Right ventricle myocardium superior (tissue), 1 donor: ENCODE data around the gene PRKACB. TPM values are rescaled to one million over a fixed set of nuclear protein-coding genes. Genes with fewer than 3 reads are reported as not detected.
"Not testable (repeated sequence)": the region's sequence is repeated elsewhere in the genome, so short reads cannot be mapped to it uniquely, and the experiment has no call there.

ENCODE experiments used
- ATAC-seq: fragments of 200-7000 bp; cut with Tn5 transposase; one replicate; pipeline ENCODE4 v1.9.1; 2020; ENCODE audit warnings: mild to moderate bottlenecking; ENCODE audit not compliant: poor library complexity
- DNase-seq: peaks from one replicate; pipeline ENCODE4 v3.0.0-alpha.2; 2020
- intact Hi-C: fragments of 100-400 bp; cut with DNase I; formaldehyde crosslinking; loops from one replicate; pipeline ENCODE4 v1.11.2; 2022
- long read RNA-seq: library from polyadenylated mRNA; unstranded; transcript quantifications from one replicate; pipeline ENCODE4 v2.0.0, GENCODE V29; 2021
- total RNA-seq: library from RNA; stranded (reverse); fragmentation: NEBNext Ultra II Directional; extraction: Animal tissue kit (Norgen Biotek cat#: 25700); gene quantifications from one replicate; pipeline ENCODE4 v1.2.1, GENCODE V29; 2021
- donor health status: DM: no; HTN: yes; CAD: no; lungs with severe emphysema.

PRKACB gene
- total RNA-seq, result 30.8 TPM
- long read RNA-seq, full-length matches to known transcripts, result 42 of 49 reads
- long read RNA-seq, partial matches to known transcripts, result 1 of 49 reads
- long read RNA-seq, other reads (novel, unspliced or antisense), result 6 of 49 reads

GRCh38 chr1:84143796-84144565, at the start of gene PRKACB:
Gene PRKACB, plus strand, starts transcription at chr1:84144271. Its CDS starts 91 bp downstream, at chr1:84144362.
- ATAC-seq, result peak; percentile 60

GRCh38 chr1:84095308-84095707, 48.8 kb upstream of the PRKACB start:
- no peak for DNase-seq
- no peak for ATAC-seq
- intact Hi-C loops, result no loop called here

More at GRCh38 chr1:84143796-84144565, at the start of gene PRKACB:
- DNase-seq, result no peak
- intact Hi-C loops, result no loop called here

GRCh38 chr1:84096176-84096575, 47.9 kb upstream of the PRKACB start:
- ATAC-seq (no peak), DNase-seq (no peak)
- intact Hi-C loops, result no loop called here

GRCh38 chr1:84101204-84101603, 42.9 kb upstream of the PRKACB start:
- ATAC-seq (no peak), DNase-seq (no peak)
- intact Hi-C loops, result no loop called here

GRCh38 chr1:84103197-84103992, 40.7 kb upstream of the PRKACB start:
- intact Hi-C loops, result no loop called here
- ATAC-seq, result peak; percentile 98

GRCh38 chr1:84107538-84107937, 36.5 kb upstream of the PRKACB start:
- ATAC-seq, intact Hi-C loops, DNase-seq: not testable (repeated sequence)

More at GRCh38 chr1:84103197-84103992, 40.7 kb upstream of the PRKACB start:
- DNase-seq, result peak; percentile 49

GRCh38 chr1:84107955-84108354, 36.1 kb upstream of the PRKACB start:
- intact Hi-C loops, result no loop called here
- DNase-seq (no peak), ATAC-seq (no peak)

- DNase-seq, result no peak
- intact Hi-C loops, result no loop called here
- no peak for ATAC-seq
Measured at GRCh38 chr1:84108900-84109578, 35.0 kb upstream of the PRKACB start.

- ATAC-seq (no peak), DNase-seq (no peak)
- intact Hi-C loops, result no loop called here
Measured at GRCh38 chr1:84110629-84111028, 33.4 kb upstream of the PRKACB start.

GRCh38 chr1:84116558-84116957, 27.5 kb upstream of the PRKACB start:
- intact Hi-C loops, result no loop called here
- no peak for ATAC-seq

GRCh38 chr1:84117868-84118267, 26.2 kb upstream of the PRKACB start:
- intact Hi-C loops, result no loop called here
- no peak for ATAC-seq
- no peak for DNase-seq

More at GRCh38 chr1:84116558-84116957, 27.5 kb upstream of the PRKACB start:
- no peak for DNase-seq

- intact Hi-C loops, result no loop called here
- no peak for DNase-seq
- no peak for ATAC-seq
Measured at GRCh38 chr1:84121360-84121759, 22.7 kb upstream of the PRKACB start.

- ATAC-seq (peak; percentile 77), DNase-seq (peak; percentile 44)
- intact Hi-C loops, result loop anchor here (2.0 kb wide), 1 partner anchor 192 kb away; no protein-coding TSS in a partner anchor
Measured at GRCh38 chr1:84122780-84123382, 21.2 kb upstream of the PRKACB start.

- intact Hi-C loops, result no loop called here
- no peak for DNase-seq
- no peak for ATAC-seq
Measured at GRCh38 chr1:84133479-84133878, 10.6 kb upstream of the PRKACB start.

GRCh38 chr1:84135341-84135740, 8.7 kb upstream of the PRKACB start:
- no peak for DNase-seq
- no peak for ATAC-seq
- intact Hi-C loops, result loop anchor here (5.0 kb wide), 1 partner anchor 302 kb away; no protein-coding TSS in a partner anchor

- intact Hi-C loops, result no loop called here
- no peak for ATAC-seq
- DNase-seq, result no peak
Measured at GRCh38 chr1:84141182-84142003, 2.7 kb upstream of the PRKACB start.

- peak; percentile 20 for ATAC-seq
- no peak for DNase-seq
- intact Hi-C loops, result no loop called here
Measured at GRCh38 chr1:84145068-84145467, 997 bp downstream of the PRKACB start.
